Activated CD4-positive, alpha-beta T cell treated with anti-CD3 and anti-CD28 coated beads for 36 hours (primary cell): ENCODE results near the gene LRRC4C. TPM values are rescaled to one million over a fixed set of nuclear protein-coding genes. Genes with fewer than 3 reads are reported as not detected.

Source experiments
- ATAC-seq: fragments of 200-7000 bp; cut with Tn5 transposase; one replicate; pipeline ENCODE4 v1.10.0; 2021; ENCODE audit warnings: mild to moderate bottlenecking, moderate library complexity
- CTCF ChIA-PET: fragments of 350-600 bp; sonication (Branson Sonifier 250); formaldehyde crosslinking; loops from one replicate; lab custom pipeline; 2021; ENCODE audit warnings: antibody characterized with exemption; lab: Charles Lee
- POLR2A ChIA-PET: fragments of 350-600 bp; sonication (Branson Sonifier 250); formaldehyde crosslinking; loops from one replicate; lab custom pipeline; 2021; ENCODE audit warnings: antibody characterized with exemption, inconsistent platforms; lab: Charles Lee
- DNase-seq: peaks from one replicate; pipeline ENCODE4 v3.0.0-alpha.2; 2020
- H3K27ac Mint-ChIP-seq: one replicate; pipeline ENCODE4 v1.8.0; 2021; ENCODE audit warnings: mixed read lengths
- H3K27me3 Mint-ChIP-seq: one replicate; pipeline ENCODE4 v1.8.0; 2021; ENCODE audit warnings: mixed read lengths
- H3K36me3 Mint-ChIP-seq: one replicate; pipeline ENCODE4 v1.8.0; 2021; ENCODE audit warnings: low read depth, mixed read lengths
- H3K4me1 Mint-ChIP-seq: one replicate; pipeline ENCODE4 v1.8.0; 2021; ENCODE audit warnings: mixed read lengths
- H3K4me3 Mint-ChIP-seq: one replicate; pipeline ENCODE4 v1.8.0; 2021; ENCODE audit warnings: mild to moderate bottlenecking, moderate library complexity, mixed read lengths
- H3K9me3 Mint-ChIP-seq: one replicate; pipeline ENCODE4 v1.8.0; 2021; ENCODE audit warnings: low read depth, mixed read lengths
- intact Hi-C, 2 experiments: fragments of 100-400 bp; cut with DNase I in 1 of 2; cut with micrococcal nuclease in 1 of 2; formaldehyde crosslinking; loops; one replicate each; pipeline versions ENCODE4 v1.14.2 to v1.15.1; 2022 to 2024; cut with DNase I, micrococcal nuclease
- total RNA-seq, 2 experiments: library from RNA; stranded (reverse); gene quantifications; one replicate each; pipeline ENCODE4 v1.2.3, GENCODE V29; 2021

The LRRC4C gene
- total RNA-seq, 2 experiments from 2014 or later = not detected

DNA sequence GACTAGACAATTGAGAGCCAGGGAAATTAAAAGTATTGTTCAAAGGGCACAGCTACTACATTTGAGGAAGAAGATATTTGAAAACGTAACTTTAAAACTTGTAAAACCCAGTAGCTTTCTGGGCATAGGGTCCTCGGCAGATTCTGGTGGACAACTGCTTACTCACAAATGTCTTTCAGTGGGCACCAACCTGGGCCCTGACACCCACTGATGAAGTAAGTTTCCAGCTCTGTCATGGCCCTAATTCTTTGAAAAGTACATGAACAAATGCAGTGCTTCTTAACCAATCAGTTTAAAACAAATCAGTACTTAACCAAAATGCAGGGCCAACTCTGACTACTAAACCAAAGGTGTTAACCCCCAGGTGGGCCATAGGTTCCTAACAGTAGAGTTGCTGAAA lies 1170.1 kb downstream of the LRRC4C start:
- Mint-ChIP-seq H3K36me3 (no peaks in the 10 kb centered on the region), H3K9me3 (peaks cover 1% of the 10 kb centered on the region), H3K27ac (no peak overlapping the region), H3K4me1 (peaks cover 8% of the 10 kb centered on the region), H3K4me3 (no peak overlapping the region), H3K27me3 (peaks cover 18% of the 10 kb centered on the region)
- intact Hi-C loops = no loop called here
- ChIA-PET POLR2A (no interaction called here), CTCF (no interaction called here)
- ATAC-seq = no peak
- DNase-seq = no peak

DNA sequence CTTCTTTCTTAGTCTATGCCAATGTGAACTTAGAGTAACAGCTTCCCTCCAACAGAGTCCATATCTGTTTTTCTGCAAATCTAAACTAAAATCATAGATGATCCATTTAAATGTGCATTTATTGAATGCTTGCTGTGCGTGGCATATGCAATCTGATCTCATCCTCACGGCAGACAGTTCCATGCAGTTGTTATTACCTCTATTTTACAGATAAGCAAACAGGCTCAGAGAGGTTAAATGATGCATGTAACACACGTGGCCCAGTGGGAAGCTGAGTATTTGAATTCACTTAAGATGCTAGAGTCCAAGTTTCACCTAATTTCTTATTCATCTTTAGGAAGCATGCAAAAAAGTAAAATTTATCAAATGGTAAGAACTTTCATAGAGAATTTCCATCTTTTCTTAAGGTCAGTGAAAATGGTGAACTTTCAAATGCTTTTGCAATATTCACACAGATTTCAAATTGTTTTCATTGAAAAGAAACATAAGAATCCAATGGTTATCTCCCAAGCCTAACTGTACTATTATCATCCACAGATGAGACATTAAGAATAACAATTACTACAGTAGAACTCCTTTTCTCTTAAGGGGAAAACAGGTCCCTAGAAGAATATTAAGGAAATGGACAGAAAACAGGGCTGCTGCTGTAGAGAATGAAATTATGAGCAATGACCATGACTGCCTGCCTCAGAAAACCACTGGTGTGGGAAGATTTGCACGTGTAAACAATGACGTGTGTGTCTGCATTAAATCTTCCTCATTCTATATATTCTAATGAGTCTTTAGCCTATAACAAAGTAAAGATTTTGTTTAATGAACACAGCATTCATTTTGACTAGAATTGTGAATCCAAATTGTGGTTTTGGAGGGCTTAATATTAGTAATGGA lies 1171.3 kb downstream of the LRRC4C start:
- H3K36me3 Mint-ChIP-seq = no peaks in the 10 kb centered on the region
- intact Hi-C loops = no loop called here
- peaks cover 2% of the 10 kb centered on the region for H3K9me3 Mint-ChIP-seq
- DNase-seq = no peak
- H3K27me3 Mint-ChIP-seq = peaks cover 8% of the 10 kb centered on the region
- no peak overlapping the region for H3K4me3 Mint-ChIP-seq
- H3K27ac Mint-ChIP-seq = no peak overlapping the region
- ChIA-PET POLR2A (no interaction called here), CTCF (no interaction called here)
- no peak for ATAC-seq
- peaks cover 3% of the 10 kb centered on the region for H3K4me1 Mint-ChIP-seq

DNA sequence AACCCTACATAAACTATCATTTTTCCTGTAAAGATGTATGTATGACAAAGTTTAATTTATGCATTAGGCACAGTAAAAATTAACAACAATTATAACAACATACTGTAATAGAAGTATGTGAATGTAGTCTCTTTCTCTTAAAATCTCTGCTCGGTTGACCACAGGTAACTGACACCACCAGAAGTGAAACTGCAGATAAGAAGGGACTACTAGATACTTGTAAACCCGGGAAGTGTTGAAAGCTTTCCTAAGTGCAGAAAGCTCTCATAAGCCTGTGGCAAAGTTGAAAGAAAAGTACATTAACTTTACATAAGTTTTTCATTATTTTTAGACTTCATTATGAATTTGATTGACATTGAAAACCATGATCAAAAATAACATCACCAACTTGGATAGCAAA lies 1173.3 kb downstream of the LRRC4C start:
- Mint-ChIP-seq H3K4me1 (no peaks in the 10 kb centered on the region), H3K36me3 (no peaks in the 10 kb centered on the region), H3K9me3 (peaks cover 2% of the 10 kb centered on the region), H3K4me3 (no peak overlapping the region), H3K27me3 (no peaks in the 10 kb centered on the region), H3K27ac (no peak overlapping the region)
- DNase-seq (no peak), ATAC-seq (no peak)
- intact Hi-C loops = no loop called here
- POLR2A ChIA-PET = no interaction called here
- CTCF ChIA-PET = no interaction called here

DNA sequence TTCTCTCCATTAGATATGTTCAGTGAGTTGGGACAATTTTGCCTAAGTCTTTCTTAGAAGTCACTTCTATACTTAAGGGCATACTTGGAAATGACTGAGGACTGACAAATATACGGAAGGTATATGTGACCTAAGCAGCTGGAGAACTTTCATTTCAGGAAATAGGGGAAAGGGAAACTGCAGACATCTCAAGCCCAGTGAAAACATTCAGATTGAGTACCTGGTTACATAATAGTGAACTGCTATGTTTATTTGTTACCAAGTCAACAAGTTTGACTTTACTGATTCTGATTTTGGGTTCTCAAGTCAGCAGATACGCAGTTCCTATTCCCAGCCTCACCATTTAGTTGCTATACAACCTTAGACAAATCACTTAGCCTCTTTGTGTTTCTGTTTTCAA lies 1173.9 kb downstream of the LRRC4C start:
- Mint-ChIP-seq H3K9me3 (peaks cover 2% of the 10 kb centered on the region), H3K27ac (no peak overlapping the region), H3K4me3 (no peak overlapping the region), H3K4me1 (no peaks in the 10 kb centered on the region), H3K36me3 (no peaks in the 10 kb centered on the region), H3K27me3 (no peaks in the 10 kb centered on the region)
- ChIA-PET POLR2A (no interaction called here), CTCF (no interaction called here)
- no peak for ATAC-seq
- no peak for DNase-seq
- intact Hi-C loops = no loop called here

DNA sequence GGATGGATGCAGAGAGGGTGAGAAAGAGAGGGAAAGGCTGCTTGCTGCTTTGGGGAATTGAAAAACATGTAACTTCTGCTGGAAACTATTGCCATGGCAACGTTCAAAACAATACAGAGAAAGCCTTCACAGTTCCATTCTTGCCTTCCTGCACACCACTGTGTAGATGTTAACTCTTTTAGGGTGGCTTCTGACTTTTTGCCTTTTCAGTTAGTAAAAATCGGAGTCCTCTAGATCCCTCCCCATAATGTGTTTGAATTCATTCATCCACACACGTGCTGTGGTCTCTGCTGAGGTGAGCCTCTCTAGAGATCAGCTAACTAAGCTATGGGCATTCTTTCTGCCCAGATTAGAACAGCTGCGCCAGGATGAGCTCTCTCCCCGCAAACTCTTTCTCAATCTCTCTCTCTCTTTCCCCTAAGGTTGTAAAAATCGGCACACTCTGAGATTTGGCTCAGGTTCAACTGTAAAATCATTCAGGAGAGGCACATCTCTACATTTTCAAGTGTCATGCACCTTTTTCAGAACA lies 1178.3 kb downstream of the LRRC4C start:
- intact Hi-C loops = no loop called here
- Mint-ChIP-seq H3K4me3 (no peak overlapping the region), H3K9me3 (peaks cover 4% of the 10 kb centered on the region), H3K27me3 (no peaks in the 10 kb centered on the region), H3K27ac (no peak overlapping the region), H3K4me1 (no peaks in the 10 kb centered on the region), H3K36me3 (no peaks in the 10 kb centered on the region)
- ChIA-PET POLR2A (no interaction called here), CTCF (no interaction called here)
- no peak for DNase-seq
- no peak for ATAC-seq

DNA sequence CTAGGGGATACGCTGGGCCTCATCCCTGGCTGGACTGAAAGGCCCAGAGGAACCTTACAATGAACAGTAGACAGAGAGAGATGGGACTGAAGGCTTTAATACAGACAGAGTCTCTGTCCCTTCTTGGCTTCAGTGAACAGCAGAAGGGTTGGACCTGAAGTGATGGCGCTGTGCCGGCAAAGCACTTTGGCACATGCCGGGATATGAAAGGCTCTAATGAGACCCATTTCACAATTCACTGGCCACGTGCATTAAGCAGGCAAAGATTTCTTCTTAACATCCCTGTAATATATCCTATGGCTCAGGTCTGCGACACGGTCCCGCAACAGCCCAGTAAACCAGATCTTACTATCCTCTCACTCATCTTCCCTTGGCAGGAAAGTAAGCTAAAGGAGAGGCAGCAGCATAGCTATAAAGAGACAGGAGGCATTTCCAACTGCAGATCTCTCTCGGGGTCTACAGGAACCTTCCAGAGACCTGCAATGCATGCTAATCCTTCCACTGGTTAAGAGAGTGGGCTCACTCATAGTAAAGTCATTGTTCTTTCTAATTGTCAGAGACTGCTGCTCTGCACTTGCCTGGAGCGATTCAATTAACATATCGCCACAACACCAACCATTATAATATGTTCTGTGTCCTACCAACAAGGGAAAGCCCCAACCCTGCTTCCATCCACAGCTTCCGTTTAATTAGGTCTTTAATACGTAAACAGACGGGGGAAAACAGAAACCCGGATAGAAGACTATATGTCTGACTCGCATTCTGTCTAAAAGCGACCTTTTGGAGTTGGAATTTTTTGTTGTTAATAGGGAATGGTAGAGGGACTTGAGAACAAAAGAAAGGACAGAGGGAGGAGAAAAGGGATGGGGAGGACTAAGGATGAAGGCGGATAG lies 1179.0 kb downstream of the LRRC4C start:
- ChIA-PET CTCF (no interaction called here), POLR2A (no interaction called here)
- Mint-ChIP-seq H3K4me1 (no peaks in the 10 kb centered on the region), H3K27me3 (no peaks in the 10 kb centered on the region), H3K27ac (no peak overlapping the region), H3K36me3 (no peaks in the 10 kb centered on the region), H3K4me3 (no peak overlapping the region), H3K9me3 (peaks cover 4% of the 10 kb centered on the region)
- intact Hi-C loops = no loop called here
- DNase-seq (no peak), ATAC-seq (no peak)

DNA sequence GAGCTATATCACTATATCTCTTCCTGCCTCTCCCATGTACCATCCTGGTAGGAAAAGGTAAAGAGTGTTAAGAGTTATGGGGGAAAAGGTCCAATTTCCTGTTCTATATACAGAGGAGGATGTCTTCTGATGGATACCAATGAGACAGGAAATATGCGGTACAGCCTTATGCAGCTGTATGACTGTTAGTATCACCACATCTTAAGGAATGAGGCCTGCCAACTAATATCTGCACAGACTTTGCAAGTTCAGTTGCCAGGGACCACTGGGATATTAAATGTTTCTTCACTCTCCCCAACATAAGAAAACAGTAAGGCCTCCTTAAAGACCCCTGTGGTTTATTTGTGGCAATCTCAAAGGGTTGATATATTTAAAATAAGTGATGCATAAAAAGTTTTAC lies 1182.5 kb downstream of the LRRC4C start:
- ChIA-PET CTCF (no interaction called here), POLR2A (no interaction called here)
- H3K4me1 Mint-ChIP-seq = no peaks in the 10 kb centered on the region
- intact Hi-C loops = no loop called here
- H3K36me3 Mint-ChIP-seq = no peaks in the 10 kb centered on the region
- DNase-seq = no peak
- no peak overlapping the region for H3K4me3 Mint-ChIP-seq
- no peak for ATAC-seq
- no peaks in the 10 kb centered on the region for H3K27me3 Mint-ChIP-seq
- no peak overlapping the region for H3K27ac Mint-ChIP-seq
- H3K9me3 Mint-ChIP-seq = peaks cover 3% of the 10 kb centered on the region

DNA sequence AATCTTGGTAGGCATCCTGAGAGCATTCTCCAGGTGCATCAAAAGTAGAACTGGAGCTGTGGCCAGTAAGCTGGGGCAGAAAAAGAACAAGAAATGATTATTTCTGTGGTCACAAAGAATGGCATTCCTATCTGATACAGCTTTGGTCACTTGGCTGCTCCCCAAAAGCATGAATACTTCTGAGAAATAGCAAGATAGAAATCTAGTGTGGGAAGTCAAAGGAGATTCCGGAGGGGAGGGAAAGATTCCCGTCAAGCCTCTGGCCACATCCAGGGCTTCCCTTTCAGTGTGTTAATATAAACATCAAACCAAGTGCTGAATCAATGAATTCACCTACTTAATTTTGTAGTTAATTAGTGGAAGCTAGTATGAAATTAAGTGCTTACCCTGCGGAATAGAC lies 1185.4 kb downstream of the LRRC4C start:
- ATAC-seq (no peak), DNase-seq (no peak)
- H3K4me1 Mint-ChIP-seq = no peaks in the 10 kb centered on the region
- ChIA-PET CTCF (no interaction called here), POLR2A (no interaction called here)
- no peaks in the 10 kb centered on the region for H3K27me3 Mint-ChIP-seq
- no peak overlapping the region for H3K4me3 Mint-ChIP-seq
- H3K9me3 Mint-ChIP-seq = peaks cover 3% of the 10 kb centered on the region
- intact Hi-C loops = no loop called here
- no peaks in the 10 kb centered on the region for H3K36me3 Mint-ChIP-seq
- no peak overlapping the region for H3K27ac Mint-ChIP-seq

DNA sequence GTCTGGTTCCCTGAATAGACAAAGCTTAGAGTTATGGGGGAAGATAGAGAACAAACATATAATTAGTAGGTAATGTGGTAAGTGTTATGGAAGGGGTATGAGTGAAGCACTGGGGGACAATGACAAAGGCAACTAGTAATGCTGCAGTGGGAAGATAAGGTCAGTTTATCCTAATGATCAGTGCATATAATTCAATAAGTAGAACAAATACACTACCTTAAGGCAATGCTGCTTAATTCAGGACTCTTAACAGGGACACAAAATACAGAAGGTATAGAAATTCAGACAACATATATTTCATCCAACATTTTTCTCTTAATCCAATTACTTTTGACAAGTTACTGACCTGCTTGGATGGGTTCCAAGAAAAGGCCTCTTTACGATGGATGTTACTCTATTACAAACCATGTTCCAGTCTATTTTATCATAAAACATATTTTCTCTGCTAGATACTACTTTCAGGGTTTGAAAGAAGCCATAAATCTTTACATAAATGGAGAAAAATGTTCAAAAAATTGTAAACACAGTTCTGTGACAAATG lies 1186.2 kb downstream of the LRRC4C start:
- CTCF ChIA-PET = no interaction called here
- Mint-ChIP-seq H3K4me3 (no peak overlapping the region), H3K27me3 (no peaks in the 10 kb centered on the region), H3K27ac (no peak overlapping the region), H3K9me3 (peaks cover 3% of the 10 kb centered on the region), H3K4me1 (no peaks in the 10 kb centered on the region), H3K36me3 (no peaks in the 10 kb centered on the region)
- intact Hi-C loops = no loop called here
- POLR2A ChIA-PET = no interaction called here
- no peak for DNase-seq
- no peak for ATAC-seq

DNA sequence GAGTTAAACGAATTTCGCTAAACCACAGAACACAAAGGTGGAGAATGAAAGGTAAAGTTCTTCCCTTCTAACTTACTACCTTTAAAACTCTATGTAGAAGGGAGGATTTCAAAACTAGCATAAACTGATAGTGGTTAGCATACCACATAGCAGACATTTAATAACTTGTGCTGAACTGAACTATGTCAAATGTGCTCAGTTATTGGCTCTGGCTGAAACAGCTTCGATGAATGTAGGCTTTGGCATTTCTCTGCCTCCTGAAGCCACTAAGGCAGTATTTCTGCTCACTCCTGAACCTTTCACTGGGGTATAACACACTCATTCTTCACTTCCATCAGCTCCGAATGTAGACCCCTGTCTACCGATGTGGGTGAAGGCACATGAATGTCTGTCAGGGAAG lies 1188.1 kb downstream of the LRRC4C start:
- ChIA-PET CTCF (no interaction called here), POLR2A (no interaction called here)
- Mint-ChIP-seq H3K9me3 (peaks cover 2% of the 10 kb centered on the region), H3K4me3 (no peak overlapping the region), H3K4me1 (no peaks in the 10 kb centered on the region), H3K27me3 (no peaks in the 10 kb centered on the region), H3K27ac (no peak overlapping the region), H3K36me3 (no peaks in the 10 kb centered on the region)
- DNase-seq (no peak), ATAC-seq (no peak)
- intact Hi-C loops = no loop called here

DNA sequence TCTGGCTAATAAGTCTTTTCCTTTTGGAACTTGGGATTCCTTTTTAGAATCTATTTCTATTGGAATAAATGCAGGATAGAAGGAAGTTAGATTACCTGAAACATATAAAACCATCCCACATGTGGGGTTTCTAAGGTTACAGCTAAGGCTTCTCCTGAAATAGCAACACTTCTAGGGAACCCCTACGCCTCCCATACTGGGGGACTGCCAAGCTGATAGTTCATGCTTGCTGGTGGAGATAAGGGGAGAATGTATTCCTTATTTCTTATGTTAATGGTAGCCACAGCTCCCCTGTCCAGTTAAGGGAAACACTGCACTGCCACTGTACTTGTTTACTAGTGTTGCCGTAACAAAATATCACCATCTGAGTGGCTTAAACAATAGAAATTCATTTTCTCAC lies 1189.6 kb downstream of the LRRC4C start:
- no peaks in the 10 kb centered on the region for H3K4me1 Mint-ChIP-seq
- DNase-seq (no peak), ATAC-seq (no peak)
- intact Hi-C loops = loop anchor here in 1 of 2 experiments (10.0 kb wide), 1 partner anchor 65 kb away; no protein-coding TSS in a partner anchor
- POLR2A ChIA-PET = no interaction called here
- no peak overlapping the region for H3K27ac Mint-ChIP-seq
- CTCF ChIA-PET = no interaction called here
- no peak overlapping the region for H3K4me3 Mint-ChIP-seq
- no peaks in the 10 kb centered on the region for H3K36me3 Mint-ChIP-seq
- H3K27me3 Mint-ChIP-seq = no peaks in the 10 kb centered on the region
- peaks cover 5% of the 10 kb centered on the region for H3K9me3 Mint-ChIP-seq
